Stimulated activated CD8-positive, alpha-beta memory T cell treated with anti-CD3 and anti-CD28 coated beads, Interleukin-2, amount 100 ng/mL, for 48 hours (primary cell): ENCODE results near the gene UVRAG.
"Not testable (repeated sequence)": the region's sequence is repeated elsewhere in the genome, so short reads cannot be mapped to it uniquely, and the experiment has no call there.

Experiments
- DNase-seq, 2 donors: peaks; one replicate each; pipeline ENCODE4 v3.0.0-alpha.2; 2020; ENCODE audit warnings: low read depth in 2 of 2

Gene UVRAG

DNA sequence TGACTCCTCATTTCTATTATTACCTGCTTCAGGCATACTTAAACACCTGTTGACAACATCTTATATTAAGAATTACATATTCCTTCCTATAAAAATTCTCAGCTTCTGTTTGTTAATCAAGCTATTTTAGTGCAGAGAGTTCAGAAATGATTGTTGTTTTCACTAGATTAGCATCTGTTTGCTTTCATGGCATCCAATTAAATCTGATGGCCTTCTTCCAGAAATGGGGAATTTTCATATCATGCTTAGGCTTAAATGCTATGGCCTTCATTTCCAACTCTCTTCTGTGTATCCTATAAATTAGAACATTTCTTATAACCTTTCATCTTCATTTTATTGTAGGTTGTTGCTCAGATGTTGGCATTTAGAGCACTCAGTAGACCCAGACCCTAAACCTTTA, 211.3 kb downstream of the UVRAG start:
- no peak for DNase-seq

DNA sequence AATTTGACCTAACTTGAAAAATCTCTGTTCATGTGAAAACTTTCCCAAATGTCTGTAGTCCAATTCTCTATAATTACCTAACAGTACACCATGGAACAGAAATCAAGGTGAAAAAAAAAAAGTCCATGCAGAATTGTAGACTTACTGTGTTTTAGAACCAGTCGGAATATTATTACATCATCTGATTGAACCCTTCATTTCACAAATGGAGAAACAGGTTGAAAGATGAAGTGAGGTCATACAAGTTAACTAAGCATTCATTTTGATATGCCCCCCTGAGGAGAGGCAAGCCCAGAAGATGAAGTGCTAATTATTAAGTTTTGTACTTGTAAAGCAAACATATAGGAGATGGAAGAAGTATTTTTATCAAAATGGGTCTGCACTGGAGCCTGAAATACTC, 211.9 kb downstream of the UVRAG start:
- no peak for DNase-seq

DNA sequence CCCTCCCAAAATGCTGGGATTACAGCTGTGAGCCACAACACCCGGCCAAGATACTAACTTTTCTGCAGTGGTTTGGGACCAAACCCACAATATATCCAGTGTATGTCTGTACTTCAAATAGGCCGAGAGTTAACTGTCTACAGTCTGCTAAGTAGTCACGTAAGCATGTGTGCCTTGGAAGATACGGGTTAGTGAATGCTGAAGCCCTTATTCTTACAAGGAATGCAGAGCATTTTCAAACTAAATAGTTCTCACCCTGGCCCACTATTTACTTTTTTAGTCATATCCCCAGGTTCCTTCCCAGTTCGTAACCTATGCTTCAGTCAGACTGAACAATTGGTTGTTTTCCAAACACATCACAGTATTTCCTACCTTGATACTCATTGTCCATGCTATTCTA, 215.3 kb downstream of the UVRAG start:
- DNase-seq, result no peak

DNA sequence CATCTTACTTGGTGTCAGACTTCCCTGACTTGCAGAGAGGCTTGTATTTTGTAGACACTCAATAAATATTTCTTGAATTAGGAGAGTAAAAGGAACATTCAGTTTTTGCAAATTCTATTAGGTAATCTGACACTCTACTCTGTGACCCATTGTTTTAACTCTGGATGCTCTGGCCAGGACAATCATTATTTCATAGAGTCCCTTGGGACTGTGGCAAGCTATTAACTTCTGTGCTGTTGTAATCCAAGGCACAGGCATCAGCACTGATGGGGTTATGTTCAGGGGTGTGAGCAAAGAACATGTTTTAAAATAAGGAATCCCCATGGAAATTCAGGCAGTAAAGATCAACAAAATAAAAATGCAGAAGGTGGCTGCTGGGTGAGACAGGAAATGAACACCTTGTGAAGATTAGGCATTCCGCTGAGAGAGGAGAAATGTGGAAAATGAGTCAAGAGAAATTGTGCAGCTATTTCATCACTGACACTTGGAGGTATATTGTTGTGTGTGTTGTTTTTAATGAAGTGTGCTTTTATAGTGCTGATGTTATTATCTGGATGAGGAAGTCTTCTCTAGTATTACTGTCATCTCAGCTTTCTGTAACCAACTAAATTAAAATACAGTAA, 216.1 kb downstream of the UVRAG start:
- no peak for DNase-seq

DNA sequence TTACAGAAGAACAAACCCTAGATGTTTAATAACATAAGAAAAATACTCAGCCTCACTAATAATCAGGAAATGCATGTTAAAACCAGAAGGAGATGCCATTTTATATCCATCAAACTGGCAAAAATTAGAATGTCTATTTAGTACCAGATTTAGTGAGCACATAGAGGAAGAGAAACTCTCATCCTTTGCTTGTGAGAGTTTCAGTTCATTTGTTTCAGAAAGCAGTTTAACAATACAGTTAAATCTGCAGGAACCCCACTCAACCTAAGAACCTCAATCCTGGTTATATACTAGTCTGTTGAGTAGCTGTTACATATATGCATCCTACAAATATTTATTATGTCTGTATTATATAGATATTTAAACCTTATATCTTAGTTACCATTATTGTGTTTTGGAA, 218.7 kb downstream of the UVRAG start:
- DNase-seq, result no peak

DNA sequence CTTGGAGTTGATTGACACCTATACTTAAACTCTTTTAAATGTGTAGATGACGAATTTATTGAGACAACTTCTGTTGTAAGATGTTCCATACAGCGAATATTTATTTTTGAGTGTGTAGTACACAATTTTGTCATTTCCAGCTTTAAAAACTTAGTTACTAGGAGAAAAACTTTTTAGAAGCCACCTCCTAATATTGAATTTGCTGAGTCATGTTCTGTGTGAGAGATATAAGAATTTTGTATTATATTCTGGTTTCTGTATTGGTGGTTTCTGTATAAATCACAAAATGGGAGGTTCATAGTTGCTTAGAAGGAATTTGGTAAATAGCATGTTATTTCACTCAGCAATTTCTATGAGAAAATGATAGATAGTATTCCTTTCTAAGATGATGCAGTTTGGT, 220.0 kb downstream of the UVRAG start:
- no peak for DNase-seq

DNA sequence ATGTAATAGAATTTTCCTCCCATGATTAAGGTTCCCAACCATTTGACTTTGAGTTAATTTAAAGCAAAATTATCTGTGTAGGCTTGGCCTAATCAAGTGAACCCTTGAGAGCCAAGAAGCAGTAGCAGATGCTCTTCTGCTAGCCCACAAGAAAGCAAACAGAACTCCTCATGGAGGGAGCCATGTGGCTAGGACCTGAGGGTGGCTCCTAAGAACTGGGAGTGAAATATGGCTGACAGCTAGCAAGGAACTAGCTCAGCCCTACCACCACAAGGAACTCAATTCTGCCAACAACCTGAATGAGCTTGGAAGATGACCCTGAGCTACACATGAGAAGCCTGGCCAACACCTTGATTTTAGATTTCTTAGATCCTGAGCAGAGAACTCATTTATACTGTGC, 223.6 kb downstream of the UVRAG start:
- no peak for DNase-seq

DNA sequence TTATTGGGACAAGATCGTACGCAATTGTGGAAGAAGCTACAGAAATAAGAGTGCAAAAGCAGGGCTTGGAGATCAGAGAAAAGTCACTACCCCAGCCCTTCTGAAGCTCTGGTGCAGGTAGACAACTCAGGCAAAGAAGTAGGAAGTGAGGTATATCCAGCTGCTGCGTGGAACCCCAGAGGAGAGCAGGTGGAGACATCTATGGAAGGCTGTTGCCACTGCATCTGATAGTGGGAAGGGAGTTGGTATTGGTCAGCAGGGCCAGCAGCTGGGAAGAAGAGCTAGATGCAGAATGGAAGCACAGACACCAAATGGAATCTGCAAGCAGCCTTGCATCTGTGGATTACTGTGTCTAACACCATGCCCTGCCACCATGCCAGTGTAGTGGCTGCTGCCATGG, 226.2 kb downstream of the UVRAG start:
- no peak for DNase-seq

DNA sequence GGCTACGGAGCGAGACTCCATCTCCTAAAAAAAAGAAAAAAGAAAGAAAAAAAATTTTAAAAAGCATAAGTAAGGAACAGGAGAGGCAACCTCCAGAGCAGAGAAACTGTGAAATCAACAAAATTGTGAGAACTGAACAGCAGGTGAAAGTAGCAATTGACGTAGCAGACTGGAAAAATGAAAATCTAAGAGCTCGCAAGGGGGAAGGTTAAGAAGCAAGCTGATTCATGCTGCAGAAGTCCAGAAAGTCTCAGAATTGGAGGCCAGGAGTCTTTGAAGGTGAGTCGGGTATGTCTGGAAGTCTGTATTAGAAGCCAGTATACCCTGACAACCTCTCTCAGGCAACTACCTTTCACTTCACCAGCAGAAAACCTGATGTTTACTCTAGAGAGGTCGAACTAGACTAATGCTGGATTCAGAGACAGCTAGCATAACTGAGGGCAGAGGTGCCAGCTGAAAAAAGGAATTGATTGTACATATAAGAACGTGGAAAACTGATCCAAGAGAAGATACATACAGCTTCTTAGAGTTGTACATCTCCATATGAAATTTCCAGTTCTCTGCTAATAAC, 229.8 kb downstream of the UVRAG start:
- no peak for DNase-seq

DNA sequence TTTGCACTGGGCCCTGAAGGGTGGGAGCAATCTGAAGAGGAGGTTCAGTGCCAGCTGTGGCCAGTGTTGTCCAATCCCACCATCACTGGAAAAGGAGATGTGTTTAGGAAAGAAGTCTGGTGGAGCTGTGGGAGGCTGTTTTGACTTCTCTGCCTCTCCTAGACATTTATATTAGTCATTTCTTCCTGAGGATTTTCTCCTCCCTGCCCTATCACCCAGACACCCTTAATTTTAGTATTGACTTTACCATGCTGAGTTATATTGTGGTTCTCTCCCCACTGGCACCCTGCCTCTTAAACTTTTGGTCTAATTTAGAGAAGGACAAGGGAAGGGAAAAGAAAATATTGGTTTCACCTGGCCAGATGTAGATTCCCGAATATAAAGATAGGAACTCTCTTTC, 232.2 kb downstream of the UVRAG start:
- DNase-seq, result no peak

DNA sequence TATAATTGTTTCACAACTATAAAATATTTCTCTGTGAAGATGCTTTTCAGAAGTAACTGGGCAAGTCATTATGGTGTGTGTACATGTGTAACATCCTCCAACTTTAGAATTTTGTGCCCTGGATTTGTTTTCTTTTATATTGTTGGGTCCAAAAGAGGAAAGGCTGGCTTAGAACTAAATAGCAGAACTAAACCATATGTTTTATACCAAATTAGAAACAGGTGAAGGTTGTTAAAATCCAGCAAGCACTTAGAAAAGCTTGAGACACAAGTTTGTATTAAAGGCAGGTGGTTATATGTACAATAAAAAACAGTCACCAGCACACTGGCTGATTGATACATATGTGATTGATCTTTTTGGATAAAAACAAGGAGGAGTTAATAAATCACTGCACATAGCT, 232.8 kb downstream of the UVRAG start:
- DNase-seq, result no peak

DNA sequence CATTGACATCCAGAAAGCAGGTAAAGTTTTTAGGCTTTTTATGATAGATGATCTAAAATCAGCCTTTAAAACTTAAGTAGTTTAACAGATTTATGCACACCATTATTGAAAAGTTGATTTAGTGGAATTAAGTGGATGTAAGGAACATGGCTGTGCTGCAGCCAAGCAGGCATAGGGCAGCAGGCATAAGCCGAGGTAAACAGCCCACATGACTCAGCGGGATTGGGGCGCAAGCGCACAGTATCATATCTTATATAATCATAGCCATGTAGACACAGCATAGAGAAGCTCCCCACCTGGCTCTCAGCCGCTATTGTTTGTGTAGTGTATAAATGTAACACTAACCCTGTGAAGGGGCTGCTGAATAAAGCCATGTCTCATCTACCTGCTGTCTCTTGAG, 233.8 kb downstream of the UVRAG start:
- peak in 1 of 2 donors; percentile 0 for DNase-seq

DNA sequence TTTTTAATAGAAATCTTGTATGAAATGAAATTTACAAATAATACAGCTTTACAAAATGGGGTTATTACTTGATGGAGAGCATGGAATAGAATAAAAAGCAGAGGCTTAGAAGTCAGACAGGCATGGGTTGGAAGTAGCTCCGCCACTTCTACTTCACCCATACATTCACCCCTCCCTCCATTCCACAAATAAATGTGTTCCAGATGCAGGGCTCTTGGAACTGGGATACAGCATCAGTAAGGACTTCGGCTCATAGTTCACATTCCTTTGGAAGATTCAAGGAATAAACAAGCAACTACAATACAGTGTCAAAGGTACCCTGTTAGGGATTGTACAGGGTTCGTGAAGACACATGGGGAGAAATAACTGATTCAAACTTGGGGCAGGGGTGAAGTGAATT, 234.5 kb downstream of the UVRAG start:
- DNase-seq, result no peak

DNA sequence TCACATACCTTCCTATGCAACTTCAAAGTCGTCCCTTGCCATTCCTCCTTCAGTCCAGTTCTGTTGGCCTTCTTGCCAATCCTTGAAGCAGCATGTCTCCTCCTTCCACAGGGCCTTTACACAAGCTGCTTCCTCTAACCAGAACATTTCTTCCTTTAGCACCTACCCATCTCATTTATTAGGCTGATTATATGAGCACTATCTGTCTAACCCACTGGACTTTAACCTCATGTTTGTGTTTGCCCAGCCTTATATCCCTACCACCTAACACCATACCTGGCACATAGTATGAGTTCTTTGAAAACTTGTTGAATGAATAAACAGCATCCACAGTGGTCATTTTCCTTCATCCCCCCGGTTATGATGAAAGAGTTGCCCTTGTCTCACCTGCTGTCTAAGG, 236.9 kb downstream of the UVRAG start:
- DNase-seq, result no peak

DNA sequence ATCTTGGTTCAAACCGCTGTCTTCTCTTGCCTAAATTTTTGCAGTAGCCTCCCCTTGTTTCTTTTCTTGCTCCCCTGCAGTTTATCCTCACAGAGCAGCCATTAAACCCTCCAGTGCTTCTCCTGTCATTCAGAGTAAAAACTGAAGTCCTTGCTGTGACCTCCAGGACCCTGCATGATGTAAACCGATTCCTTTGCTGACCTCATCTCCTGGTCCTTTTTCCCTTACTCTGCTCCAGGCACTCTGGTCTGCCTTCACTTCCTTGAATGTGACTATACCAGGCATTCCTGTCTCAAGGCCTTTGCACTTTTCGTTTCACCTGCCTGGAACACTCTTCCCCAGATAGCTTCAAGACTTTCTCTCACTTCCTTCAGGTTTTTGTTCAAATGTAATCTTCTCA, 239.3 kb downstream of the UVRAG start:
- DNase-seq, result no peak

DNA sequence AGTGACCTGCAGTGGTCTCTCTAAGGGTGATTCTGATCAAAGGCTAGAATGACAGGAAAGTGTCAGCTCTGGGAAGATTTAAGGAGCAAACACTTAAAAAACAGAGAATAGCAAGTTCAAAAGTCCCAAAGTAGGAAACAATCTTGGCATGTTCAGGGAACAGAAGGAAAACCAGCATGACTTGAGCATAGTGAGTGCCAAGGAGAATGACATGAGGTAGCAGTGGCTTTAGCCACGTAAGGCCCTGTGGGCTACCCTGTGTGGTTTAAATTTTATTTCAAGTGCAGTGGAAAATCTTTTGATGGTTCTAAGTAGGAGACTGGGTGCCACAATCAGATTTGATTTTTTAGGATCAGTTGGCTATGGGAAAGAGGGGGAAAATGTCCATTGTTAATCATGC, 241.9 kb downstream of the UVRAG start:
- no peak for DNase-seq

DNA sequence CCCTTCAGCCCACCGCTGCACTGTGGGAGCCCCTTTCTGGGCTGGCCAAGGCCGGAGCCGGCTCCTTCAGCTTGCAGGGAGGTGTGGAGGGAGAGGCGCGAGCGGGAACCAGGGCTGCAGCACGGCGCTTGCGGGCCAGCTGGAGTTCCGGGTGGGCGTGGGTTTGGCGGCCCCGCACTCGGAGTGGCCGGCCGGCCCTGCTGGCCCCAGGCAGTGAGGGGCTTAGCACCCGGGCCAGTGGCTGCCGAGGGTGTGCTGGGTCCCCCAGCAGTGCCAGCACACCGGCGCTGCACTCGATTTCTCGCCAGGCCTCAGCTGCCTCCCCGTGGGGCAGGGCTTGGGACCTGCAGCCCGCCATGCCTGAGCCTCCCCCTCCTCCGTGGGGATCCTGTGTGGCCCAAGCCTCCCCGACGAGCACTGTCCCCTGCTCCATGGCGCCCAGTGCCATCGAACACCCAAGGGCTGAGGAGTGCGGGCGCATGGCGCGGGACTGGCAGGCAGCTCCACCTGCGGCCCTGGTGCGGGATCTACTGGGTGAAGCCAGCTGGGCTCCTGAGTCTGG, 245.5 kb downstream of the UVRAG start:
- not testable (repeated sequence) for DNase-seq

DNA sequence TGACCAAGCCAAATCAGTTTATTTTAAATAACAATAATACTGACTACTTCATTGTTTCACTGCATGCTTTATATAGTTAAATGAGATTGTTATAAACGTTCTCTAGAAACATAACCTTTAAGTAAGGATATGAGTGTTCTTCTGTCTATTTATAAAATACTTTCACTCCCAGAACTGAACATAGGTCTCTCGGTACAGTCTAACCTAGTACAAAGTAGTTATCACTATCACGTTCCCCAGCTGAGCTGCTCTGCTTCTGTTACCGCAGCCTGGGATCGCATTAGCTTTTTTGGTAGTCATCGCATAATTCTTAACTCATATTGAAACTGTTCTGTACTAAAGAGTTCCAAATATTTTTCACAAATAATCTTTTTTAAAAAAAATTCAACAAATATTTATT, 247.7 kb downstream of the UVRAG start:
- no peak for DNase-seq

DNA sequence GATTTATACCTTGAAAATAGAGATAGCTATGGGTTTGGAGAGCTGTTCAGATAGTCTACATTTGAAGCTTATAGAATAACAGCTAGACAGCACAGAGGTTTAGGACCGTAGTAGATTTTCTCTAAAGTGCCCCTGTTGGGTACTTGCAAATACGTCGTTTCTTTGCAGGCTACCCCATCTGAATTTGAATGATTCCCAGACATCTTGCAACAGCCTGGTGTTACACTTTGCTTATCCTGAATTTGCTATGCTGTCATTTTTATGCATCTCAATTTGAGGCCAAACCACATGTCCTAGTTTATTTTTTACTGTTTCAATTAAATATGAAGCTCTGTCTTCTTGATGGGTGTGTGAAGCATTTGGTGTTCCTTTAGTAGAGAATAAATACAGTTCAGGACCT, 249.2 kb downstream of the UVRAG start:
- DNase-seq, result no peak

DNA sequence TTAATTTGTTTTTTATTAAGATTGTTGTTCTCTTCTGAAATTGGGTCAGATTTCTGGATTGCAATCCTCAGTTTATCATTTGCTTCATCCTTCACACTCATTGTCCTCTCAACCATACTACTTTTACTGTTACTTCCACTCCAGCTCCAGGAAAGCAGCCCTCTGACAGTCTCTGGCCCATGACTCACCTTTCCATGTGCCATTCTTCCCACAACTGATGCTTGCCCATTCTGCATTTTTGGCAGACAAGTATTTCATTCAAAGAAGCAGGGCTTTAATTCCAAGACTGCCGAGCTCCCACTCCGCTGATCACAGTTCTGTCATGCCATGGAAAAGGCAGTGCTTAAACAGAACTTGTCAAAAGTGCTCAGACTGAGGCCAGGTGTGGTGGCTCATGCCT, 252.1 kb downstream of the UVRAG start:
- no peak for DNase-seq

DNA sequence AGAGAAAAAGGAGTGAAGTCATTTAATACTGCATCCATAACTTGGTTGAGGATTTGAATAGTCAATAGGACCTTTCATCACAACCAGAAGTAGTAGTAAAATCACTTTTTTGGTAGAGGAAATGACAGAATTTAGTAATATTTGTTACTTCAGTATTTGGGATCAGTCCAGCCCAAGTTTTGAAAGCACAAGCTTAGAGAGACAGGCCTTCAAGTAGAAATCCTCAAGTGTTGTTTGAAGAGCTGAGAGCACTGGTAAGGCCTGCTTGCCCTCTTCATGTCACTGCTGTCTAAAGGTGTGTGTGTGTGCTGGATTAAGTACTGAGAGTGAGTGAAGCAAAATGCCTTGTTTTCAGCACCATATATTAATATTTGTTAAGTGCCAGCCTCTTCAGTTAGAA, 254.0 kb downstream of the UVRAG start:
- DNase-seq, result no peak

DNA sequence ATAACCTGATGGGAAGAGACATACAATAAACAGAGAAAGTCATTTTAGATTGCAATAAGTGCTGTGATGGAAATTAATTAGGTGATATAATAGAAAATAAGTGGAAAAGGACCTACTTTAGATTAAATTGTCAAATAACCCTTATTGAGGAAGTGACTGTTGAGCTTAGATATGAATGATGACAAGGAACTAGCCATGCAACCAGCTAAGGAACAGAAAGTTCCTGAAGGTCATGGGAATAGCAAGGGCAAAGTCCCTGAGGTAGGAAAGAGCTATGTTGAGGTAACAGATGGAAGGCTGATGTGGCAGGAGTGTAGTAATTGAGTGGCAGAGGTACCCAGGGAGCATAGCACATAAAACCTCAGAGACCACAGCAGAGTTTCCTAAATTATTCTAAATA, 256.1 kb downstream of the UVRAG start:
- DNase-seq, result no peak

DNA sequence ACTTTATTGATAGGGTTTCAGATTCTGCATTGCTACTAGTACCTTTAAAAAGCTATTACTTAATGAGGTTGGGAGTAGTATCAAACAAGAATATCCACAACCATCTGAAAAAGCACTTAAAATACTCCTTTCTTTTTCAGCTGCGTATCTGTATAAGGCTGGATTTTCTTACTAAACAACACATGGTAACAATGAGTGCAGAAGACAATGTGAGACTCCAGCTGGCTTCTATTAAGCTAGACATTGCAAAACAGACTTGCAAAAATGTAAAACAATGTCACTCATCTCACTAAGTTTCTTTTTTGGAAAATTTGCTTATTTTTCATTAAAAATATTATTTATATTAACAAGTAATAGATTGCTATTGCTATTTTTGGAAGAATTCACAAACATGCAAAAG, 258.7 kb downstream of the UVRAG start:
- no peak for DNase-seq
